Stimulated activated CD4-positive, alpha-beta T cell treated with anti-CD3 and anti-CD28 coated beads, Interleukin-1b, Interleukin-23, amount 100 ng/mL, for 24 hours (primary cell): ENCODE results near the gene TLX2.
"Not testable (repeated sequence)": the region's sequence is repeated elsewhere in the genome, so short reads cannot be mapped to it uniquely, and the experiment has no call there.

Experiments
- DNase-seq, 4 experiments: peaks; one replicate each; pipeline ENCODE4 v3.0.0-alpha.2; 2020; ENCODE audit warnings: low read depth in 4 of 4, low spot score in 1 of 4

Gene TLX2

GRCh38 chr2:74553892-74554819 is 39.9 kb downstream of the TLX2 start, which contains the start of the genes DOK1 and LOXL3:
DOK1 (plus strand) TSS chr2:74554720; CDS start chr2:74554755, 35 bp downstream.
LOXL3 (minus strand) TSS chr2:74553942; CDS start chr2:74552634, 1,308 bp downstream.
- peak; percentile 62 to 84 (median 75) for DNase-seq

GRCh38 chr2:74554820-74555531 is 40.7 kb downstream of the TLX2 start:
- peak in 1 of 4 experiments; percentile 22 for DNase-seq

- no peak for DNase-seq
Measured at GRCh38 chr2:74555610-74556103, 41.4 kb downstream of the TLX2 start.

GRCh38 chr2:74556159-74556558 is 41.9 kb downstream of the TLX2 start:
- DNase-seq, result no peak

GRCh38 chr2:74556831-74557370 is 42.7 kb downstream of the TLX2 start:
- no peak for DNase-seq

- no peak for DNase-seq
Measured at GRCh38 chr2:74558284-74559230, 44.3 kb downstream of the TLX2 start.

GRCh38 chr2:74559912-74560311 is 45.7 kb downstream of the TLX2 start:
- no peak for DNase-seq

- no peak for DNase-seq
Measured at GRCh38 chr2:74560591-74560990, 46.3 kb downstream of the TLX2 start.

GRCh38 chr2:74561022-74561421 is 46.8 kb downstream of the TLX2 start:
- not testable (repeated sequence) for DNase-seq

GRCh38 chr2:74562126-74562775 is 48.0 kb downstream of the TLX2 start:
- DNase-seq, result no peak

- no peak for DNase-seq
Measured at GRCh38 chr2:74564222-74564621, 50.0 kb downstream of the TLX2 start.

GRCh38 chr2:74566076-74566753 is 52.0 kb downstream of the TLX2 start:
- DNase-seq, result no peak

- DNase-seq, result no peak
Measured at GRCh38 chr2:74566754-74567085, 52.5 kb downstream of the TLX2 start.
